ENCODE data around the gene RNPEPL1. TPM values are rescaled to one million over a fixed set of nuclear protein-coding genes. Genes with fewer than 3 reads are reported as not detected.
"Not testable (repeated sequence)": the region's sequence is repeated elsewhere in the genome, so short reads cannot be mapped to it uniquely, and the experiment has no call there.

Gene RNPEPL1
- total RNA-seq, 2 experiments from 2014 or later, result 110 to 113 TPM

GRCh38 chr2:240560084-240560479, 8.2 kb upstream of the RNPEPL1 start, which contains the start of gene DUSP28:
Gene DUSP28 (plus strand): TSS chr2:240560357. CDS start chr2:240560685, 328 bp downstream.
- H3K4me1 Mint-ChIP-seq (ENCODE audit: low read depth), result peaks cover 71% of the 10 kb centered on the region
- ChIA-PET POLR2A (interaction anchor here (0.9 to 3.9 kb wide), 4 partner anchors 20 to 755 kb away, joined by 4 to 37 read pairs (median 8); partner anchors contain the start of gene CAPN10), CTCF (interaction anchor here (1.0 to 7.8 kb wide), 5 partner anchors 9 to 281 kb away, joined by 3 to 119 read pairs (median 4); partner anchors contain the start of genes CAPN10 and RNPEPL1)
- H3K36me3 Mint-ChIP-seq (ENCODE audit: low read depth), result peaks cover 64% of the 10 kb centered on the region
- DNase-seq (peak; percentile 90), ATAC-seq (peak; percentile 65)
- H3K4me3 Mint-ChIP-seq, result peak within 1 kb of the TSS; percentile 85
- no peaks in the 10 kb centered on the region for H3K27me3 Mint-ChIP-seq (ENCODE audit: low read depth)
- no peaks in the 10 kb centered on the region for H3K9me3 Mint-ChIP-seq (ENCODE audit: insufficient read depth)
- peak within 1 kb of the TSS; percentile 81 for H3K27ac Mint-ChIP-seq

DNA sequence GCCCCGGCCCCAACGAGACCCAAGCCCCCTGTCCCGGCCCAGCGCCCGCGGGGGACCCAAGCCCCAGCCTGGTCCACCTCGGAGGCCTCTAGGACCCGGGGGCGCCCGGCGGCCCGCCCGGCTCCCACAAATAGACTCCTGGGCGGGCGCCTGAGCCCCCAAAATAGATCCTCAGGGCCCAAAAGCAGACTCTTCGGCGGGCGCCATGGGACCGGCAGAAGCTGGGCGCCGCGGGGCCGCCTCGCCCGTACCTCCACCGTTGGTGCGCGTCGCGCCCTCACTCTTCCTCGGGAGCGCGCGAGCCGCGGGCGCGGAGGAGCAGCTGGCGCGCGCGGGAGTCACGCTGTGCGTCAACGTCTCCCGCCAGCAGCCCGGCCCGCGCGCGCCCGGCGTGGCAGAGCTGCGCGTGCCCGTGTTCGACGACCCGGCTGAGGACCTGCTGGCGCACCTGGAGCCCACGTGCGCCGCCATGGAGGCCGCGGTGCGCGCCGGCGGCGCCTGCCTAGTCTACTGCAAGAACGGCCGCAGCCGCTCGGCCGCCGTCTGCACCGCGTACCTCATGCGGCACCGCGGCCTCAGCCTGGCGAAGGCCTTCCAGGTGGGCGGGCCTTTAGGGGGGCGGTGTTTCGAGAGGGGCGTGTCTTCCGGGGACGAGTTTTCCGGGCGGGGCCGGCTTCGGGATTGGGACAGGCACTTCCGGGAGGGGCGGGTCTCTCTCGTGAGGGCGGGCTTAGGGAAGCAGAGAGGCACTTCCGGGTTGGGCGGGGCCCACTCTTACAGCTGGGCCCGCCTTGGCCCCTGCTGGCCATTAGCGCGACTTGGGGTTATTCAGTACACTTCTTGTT, 7.6 kb upstream of the RNPEPL1 start:
- no peaks in the 10 kb centered on the region for H3K27me3 Mint-ChIP-seq (ENCODE audit: low read depth)
- peak overlapping the region; percentile 81 for H3K27ac Mint-ChIP-seq
- peak; percentile 100 for DNase-seq
- H3K4me3 Mint-ChIP-seq, result peak overlapping the region; percentile 85
- peak; percentile 61 for ATAC-seq
- H3K4me1 Mint-ChIP-seq (ENCODE audit: low read depth), result peaks cover 77% of the 10 kb centered on the region
- H3K36me3 Mint-ChIP-seq (ENCODE audit: low read depth), result peaks cover 63% of the 10 kb centered on the region
- H3K9me3 Mint-ChIP-seq (ENCODE audit: insufficient read depth), result no peaks in the 10 kb centered on the region
- POLR2A ChIA-PET, result interaction anchor here (0.7 to 3.9 kb wide), 9 partner anchors 9 to 754 kb away, joined by 3 to 37 read pairs (median 4); partner anchors contain the start of genes CAPN10 and NDUFA10
- CTCF ChIA-PET, result interaction anchor here (0.7 to 7.8 kb wide), 7 partner anchors 8 to 535 kb away, joined by 3 to 119 read pairs (median 4); partner anchors contain the start of genes CAPN10, NDUFA10 and RNPEPL1

GRCh38 chr2:240561325-240561971, 6.8 kb upstream of the RNPEPL1 start:
- DNase-seq, result peak; percentile 41
- Mint-ChIP-seq H3K4me1 (ENCODE audit: low read depth) (peaks cover 79% of the 10 kb centered on the region), H3K27me3 (ENCODE audit: low read depth) (no peaks in the 10 kb centered on the region), H3K36me3 (ENCODE audit: low read depth) (peaks cover 61% of the 10 kb centered on the region), H3K4me3 (peak overlapping the region; percentile 85), H3K9me3 (ENCODE audit: insufficient read depth) (no peaks in the 10 kb centered on the region), H3K27ac (peak overlapping the region; percentile 81)
- no peak for ATAC-seq
- ChIA-PET POLR2A (interaction anchor here (0.7 to 3.9 kb wide), 7 partner anchors 8 to 536 kb away, joined by 3 to 37 read pairs (median 4); partner anchors contain the start of genes CAPN10 and NDUFA10), CTCF (interaction anchor here (0.7 to 7.8 kb wide), 8 partner anchors 7 to 61 kb away, joined by 3 to 119 read pairs (median 4); partner anchors contain the start of genes CAPN10 and RNPEPL1)

DNA sequence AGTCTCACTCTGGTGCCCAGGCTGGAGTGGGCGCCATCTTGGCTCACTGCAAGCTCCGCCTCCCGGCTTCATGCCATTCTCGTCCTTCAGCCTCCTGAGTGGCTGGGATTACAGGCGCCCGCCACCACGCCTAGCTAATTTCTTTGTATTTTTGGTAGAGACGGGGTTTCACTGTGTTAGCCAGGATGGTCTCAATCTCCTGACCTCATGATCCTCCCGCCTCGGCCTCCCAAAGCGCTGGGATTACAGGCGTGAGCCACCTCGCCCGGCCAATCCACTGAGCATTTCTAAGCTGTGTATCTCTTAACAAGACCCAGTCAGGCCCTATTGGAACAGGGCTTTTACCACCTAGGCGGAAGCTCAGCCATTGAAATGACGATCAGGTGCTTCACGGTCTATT, 5.1 kb upstream of the RNPEPL1 start:
- peaks cover 77% of the 10 kb centered on the region for H3K4me1 Mint-ChIP-seq (ENCODE audit: low read depth)
- H3K27me3 Mint-ChIP-seq (ENCODE audit: low read depth); ATAC-seq; H3K27ac Mint-ChIP-seq; H3K9me3 Mint-ChIP-seq (ENCODE audit: insufficient read depth): not testable (repeated sequence)
- POLR2A ChIA-PET, result interaction anchor here (1.6 kb wide), 1 partner anchor 17 kb away, joined by 4 read pairs; no protein-coding TSS in a partner anchor
- peaks cover 53% of the 10 kb centered on the region for H3K36me3 Mint-ChIP-seq (ENCODE audit: low read depth)
- CTCF ChIA-PET, result interaction anchor here (3.9 to 7.8 kb wide), 4 partner anchors 17 to 59 kb away, joined by 25 to 119 read pairs (median 42); partner anchors contain the start of gene CAPN10
- H3K4me3 Mint-ChIP-seq, result peak overlapping the region; percentile 86
- peak; percentile 10 for DNase-seq

- ChIA-PET POLR2A (interaction anchor here (1.6 to 4.2 kb wide), 3 partner anchors 16 to 57 kb away, joined by 4 to 53 read pairs (median 24); partner anchors contain the start of gene CAPN10), CTCF (interaction anchor here (3.9 to 7.8 kb wide), 4 partner anchors 16 to 58 kb away, joined by 25 to 119 read pairs (median 42); partner anchors contain the start of gene CAPN10)
- peak overlapping the region; percentile 86 for H3K4me3 Mint-ChIP-seq
- peaks cover 45% of the 10 kb centered on the region for H3K36me3 Mint-ChIP-seq (ENCODE audit: low read depth)
- H3K27ac Mint-ChIP-seq, result peak overlapping the region; percentile 97
- H3K27me3 Mint-ChIP-seq (ENCODE audit: low read depth), result no peaks in the 10 kb centered on the region
- H3K9me3 Mint-ChIP-seq (ENCODE audit: insufficient read depth), result no peaks in the 10 kb centered on the region
- no peak for ATAC-seq
- peak; percentile 21 for DNase-seq
- H3K4me1 Mint-ChIP-seq (ENCODE audit: low read depth), result peaks cover 69% of the 10 kb centered on the region
These were observed 4.2 kb upstream of the RNPEPL1 start for GRCh38 chr2:240563951-240564560.

GRCh38 chr2:240564561-240565332, 3.5 kb upstream of the RNPEPL1 start:
- CTCF ChIA-PET, result interaction anchor here (1.0 to 7.8 kb wide), 9 partner anchors 13 to 1074 kb away, joined by 3 to 119 read pairs (median 11); partner anchors contain the start of gene CAPN10
- DNase-seq (peak; percentile 59), ATAC-seq (no peak)
- H3K36me3 Mint-ChIP-seq (ENCODE audit: low read depth), result peaks cover 44% of the 10 kb centered on the region
- H3K27ac Mint-ChIP-seq, result peak overlapping the region; percentile 97
- peak overlapping the region; percentile 86 for H3K4me3 Mint-ChIP-seq
- H3K4me1 Mint-ChIP-seq (ENCODE audit: low read depth), result peaks cover 68% of the 10 kb centered on the region
- H3K9me3 Mint-ChIP-seq (ENCODE audit: insufficient read depth), result no peaks in the 10 kb centered on the region
- no peaks in the 10 kb centered on the region for H3K27me3 Mint-ChIP-seq (ENCODE audit: low read depth)
- POLR2A ChIA-PET, result interaction anchor here (0.6 to 4.2 kb wide), 8 partner anchors 15 to 1303 kb away, joined by 3 to 53 read pairs (median 7); partner anchors contain the start of gene CAPN10

- peak; percentile 96 for DNase-seq
- Mint-ChIP-seq H3K9me3 (ENCODE audit: insufficient read depth) (no peaks in the 10 kb centered on the region), H3K27me3 (ENCODE audit: low read depth) (no peaks in the 10 kb centered on the region), H3K4me1 (ENCODE audit: low read depth) (peaks cover 72% of the 10 kb centered on the region), H3K4me3 (peak overlapping the region; percentile 86), H3K36me3 (ENCODE audit: low read depth) (peaks cover 44% of the 10 kb centered on the region), H3K27ac (peak overlapping the region; percentile 97)
- ChIA-PET CTCF (interaction anchor here (0.7 to 7.8 kb wide), 20 partner anchors 9 to 1073 kb away, joined by 3 to 119 read pairs (median 6); partner anchors contain the start of genes ANKMY1, CAPN10 and GPR35), POLR2A (interaction anchor here (0.5 to 4.2 kb wide), 10 partner anchors 9 to 1609 kb away, joined by 3 to 53 read pairs (median 6); partner anchors contain the start of gene CAPN10)
- ATAC-seq, result peak; percentile 57
These were observed 2.7 kb upstream of the RNPEPL1 start for GRCh38 chr2:240565333-240566202.

DNA sequence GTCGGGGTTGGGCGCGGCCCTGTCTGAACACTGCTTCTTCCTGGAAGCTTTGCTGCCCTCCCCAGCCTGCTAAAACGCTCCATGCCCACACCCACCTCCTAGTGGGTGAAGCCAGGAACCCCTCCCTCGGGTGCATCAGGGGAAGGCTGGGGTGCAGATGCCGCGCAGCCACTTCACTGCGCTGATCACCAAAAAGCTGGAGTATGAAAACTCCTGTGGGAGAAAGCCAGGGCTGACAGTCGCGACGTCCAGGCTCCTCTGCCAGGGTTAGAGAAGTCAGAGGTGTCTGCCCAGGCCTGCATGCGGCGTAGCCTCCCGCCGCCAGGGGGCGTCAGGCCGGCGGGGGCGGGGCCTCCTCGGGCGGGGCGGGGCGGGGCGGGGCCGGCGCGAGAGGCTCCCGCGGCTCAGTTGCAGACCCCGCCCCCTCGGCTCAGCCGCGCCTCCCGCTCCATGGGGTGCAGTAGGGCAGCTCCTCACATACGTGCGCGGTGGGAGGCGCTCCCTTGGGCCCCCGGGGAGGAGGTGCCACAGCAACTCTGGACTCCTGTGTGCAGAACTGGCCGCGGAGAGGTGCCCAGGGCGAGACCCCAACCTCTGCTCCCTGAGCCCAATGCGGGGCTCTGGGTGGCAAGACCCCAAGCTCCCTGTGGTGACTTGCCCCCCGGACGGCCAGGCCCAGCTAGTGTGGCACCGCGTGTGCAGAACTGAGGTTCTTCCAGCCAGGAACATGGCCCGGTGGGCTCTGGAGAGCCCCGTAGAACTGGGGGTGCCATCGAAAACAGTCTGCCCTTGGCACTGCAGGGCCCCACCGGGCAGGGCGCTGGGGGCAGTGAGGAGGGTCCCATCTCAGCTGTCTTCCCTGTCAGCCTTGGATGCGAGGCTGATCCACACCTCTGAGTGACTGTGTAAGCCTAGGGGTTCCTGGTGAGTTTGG, 1.8 kb upstream of the RNPEPL1 start:
- peaks cover 77% of the 10 kb centered on the region for H3K4me1 Mint-ChIP-seq (ENCODE audit: low read depth)
- peak overlapping the region; percentile 97 for H3K27ac Mint-ChIP-seq
- ChIA-PET POLR2A (interaction anchor here (1.3 to 4.2 kb wide), 7 partner anchors 10 to 60 kb away, joined by 4 to 53 read pairs (median 7); partner anchors contain the start of gene CAPN10), CTCF (interaction anchor here (0.8 to 7.8 kb wide), 17 partner anchors 10 to 1072 kb away, joined by 3 to 119 read pairs (median 7); partner anchors contain the start of genes ANKMY1, CAPN10 and GPR35)
- peaks cover 51% of the 10 kb centered on the region for H3K36me3 Mint-ChIP-seq (ENCODE audit: low read depth)
- peak; percentile 70 for ATAC-seq
- peak; percentile 98 for DNase-seq
- peak overlapping the region; percentile 86 for H3K4me3 Mint-ChIP-seq
- no peaks in the 10 kb centered on the region for H3K27me3 Mint-ChIP-seq (ENCODE audit: low read depth)
- no peaks in the 10 kb centered on the region for H3K9me3 Mint-ChIP-seq (ENCODE audit: insufficient read depth)

Data from activated CD8-positive, alpha-beta T cell treated with anti-CD3 and anti-CD28 coated beads, Interleukin-2, amount 10 ng/mL, durations not matched to agents 7 days and 5 days (primary cell).